H1 (cell line): ENCODE measurements around the gene OSBP2. TPM values are rescaled to one million over a fixed set of nuclear protein-coding genes. Genes with fewer than 3 reads are reported as not detected.

ENCODE experiments used
- CTCF ChIA-PET: fragments of 300-600 bp; sonication (Branson Sonifier 250); formaldehyde crosslinking; loops from one replicate; lab custom pipeline; 2021; ENCODE audit not compliant: partially characterized antibody; lab: Charles Lee
- POLR2A ChIA-PET: fragments of 300-600 bp; sonication (Branson Sonifier 250); formaldehyde crosslinking; loops from one replicate; lab custom pipeline; 2021; ENCODE audit warnings: inconsistent platforms; ENCODE audit not compliant: partially characterized antibody; lab: Charles Lee
- DNase-seq, 2 experiments: peaks; one replicate each; pipeline versions ENCODE4 v3.0.0 to v3.0.0-alpha.2; 2010 to 2022; ENCODE audit warnings: low spot score in 2 of 2, low read depth in 1 of 2, mixed read lengths in 1 of 2
- FAIRE-seq: peaks from 2 replicates; lab custom pipeline; 2011; peaks lifted over from hg19 to GRCh38; lab: Jason Lieb, UNC
- H2AFZ ChIP-seq: 2 replicates; pipeline ENCODE4 v1.8.1; 2012; ENCODE audit warnings: low read length, inconsistent platforms
- H2AK5ac ChIP-seq: 2 replicates; pipeline ENCODE4 v1.6.1; 2013; ENCODE audit warnings: low read depth, low read length
- H2BK120ac ChIP-seq: replicated peaks from 2 replicates; pipeline ENCODE3; 2013; ENCODE audit warnings: low read depth, low read length, inconsistent platforms
- H2BK12ac ChIP-seq: 2 replicates; pipeline ENCODE4 v1.6.1; 2013; ENCODE audit warnings: low read depth, low read length
- H2BK15ac ChIP-seq: 2 replicates; pipeline ENCODE4 v1.6.1; 2013; ENCODE audit warnings: low read length
- H2BK20ac ChIP-seq: 2 replicates; pipeline ENCODE4 v1.6.1; 2013; ENCODE audit warnings: low read length
- H2BK5ac ChIP-seq: 2 replicates; pipeline ENCODE4 v1.6.1; 2013; ENCODE audit warnings: low read depth, low read length
- H3K14ac ChIP-seq: 2 replicates; pipeline ENCODE4 v1.6.1; 2013; ENCODE audit warnings: inconsistent platforms; ENCODE audit not compliant: insufficient read length
- H3K18ac ChIP-seq: 2 replicates; pipeline ENCODE4 v1.6.1; 2013; ENCODE audit warnings: low read length; ENCODE audit errors: extremely low read depth
- H3K23ac ChIP-seq: 2 replicates; pipeline ENCODE4 v1.6.1; 2013; ENCODE audit warnings: inconsistent platforms; ENCODE audit not compliant: insufficient read length
- H3K23me2 ChIP-seq: 2 replicates; pipeline ENCODE4 v1.6.1; 2013; ENCODE audit warnings: low read depth, low read length
- H3K27ac ChIP-seq: 2 replicates; pipeline ENCODE4 v1.6.1; 2011; ENCODE audit warnings: low read depth, low read length, inconsistent platforms
- H3K27me3 ChIP-seq, 4 experiments: replicated peaks in 1 of 4; 1 replicate in 1 of 4; 2 replicates in 3 of 4; pipeline versions ENCODE4 v1.6.1 to v1.8.1; 2011 to 2013; ENCODE audit warnings: low read length in 3 of 4, mild to moderate bottlenecking in 3 of 4, inconsistent platforms in 2 of 4, mixed read lengths in 2 of 4, moderate library complexity in 1 of 4; ENCODE audit not compliant: control insufficient read depth in 3 of 4, insufficient read depth in 3 of 4; ENCODE audit errors: extremely low read depth in 1 of 4
- H3K36me3 ChIP-seq, 4 experiments: 2 replicates each; pipeline versions ENCODE4 v1.6.1 to v1.8.1; 2011 to 2013; ENCODE audit warnings: mild to moderate bottlenecking in 4 of 4, low read length in 3 of 4, moderate library complexity in 2 of 4, control low read depth in 1 of 4, inconsistent platforms in 1 of 4; ENCODE audit not compliant: insufficient read depth in 4 of 4, control insufficient read depth in 2 of 4
- H3K4ac ChIP-seq: replicated peaks from 2 replicates; pipeline ENCODE3; 2013; ENCODE audit warnings: low read length, low read depth, mixed read lengths, inconsistent platforms; ENCODE audit not compliant: insufficient read length
- H3K4me1 ChIP-seq, 4 experiments: replicated peaks in 1 of 4; 1 replicate in 1 of 4; 2 replicates in 3 of 4; pipeline versions ENCODE4 v1.6.1 to v1.8.1; 2011 to 2013; ENCODE audit warnings: low read length in 3 of 4, inconsistent platforms in 2 of 4, mixed read lengths in 1 of 4; ENCODE audit not compliant: insufficient read depth in 4 of 4, control insufficient read depth in 3 of 4
- H3K4me2 ChIP-seq, 2 experiments: 2 replicates each; pipeline versions ENCODE4 v1.6.1 to v1.8.1; 2011 to 2013; ENCODE audit warnings: low read depth in 2 of 2, low read length in 2 of 2, control low read depth in 1 of 2, inconsistent platforms in 1 of 2, mild to moderate bottlenecking in 1 of 2; ENCODE audit not compliant: insufficient read depth in 1 of 2
- H3K4me3 ChIP-seq, 4 experiments: fragments of 200-600, 300-600 bp in 1 of 4; sonication (generic), shearing (Covaris generic), sonication (Bioruptor Twin) in 1 of 4; 2 replicates each; pipeline versions ENCODE4 v1.5.1 to v1.8.1; 2011 to 2016; ENCODE audit warnings: low read length in 4 of 4, low read depth in 3 of 4, control low read depth in 2 of 4, inconsistent platforms in 2 of 4, mild to moderate bottlenecking in 2 of 4, mixed read lengths in 1 of 4, moderate library complexity in 1 of 4; ENCODE audit not compliant: insufficient read depth in 2 of 4; ENCODE audit errors: extremely low read depth in 1 of 4
- H3K56ac ChIP-seq: replicated peaks from 2 replicates; pipeline ENCODE3; 2013; ENCODE audit warnings: low read depth, mild to moderate bottlenecking, mixed read lengths, low read length, inconsistent platforms; ENCODE audit not compliant: insufficient read length
- H3K79me1 ChIP-seq: 2 replicates; pipeline ENCODE4 v1.6.1; 2013; ENCODE audit warnings: low read depth, low read length, control low read depth
- H3K79me2 ChIP-seq, 2 experiments: 2 replicates each; pipeline versions ENCODE4 v1.6.1 to v1.8.1; 2012 to 2013; ENCODE audit warnings: low read length in 2 of 2, mild to moderate bottlenecking in 2 of 2, inconsistent platforms in 1 of 2; ENCODE audit not compliant: insufficient read depth in 2 of 2, control insufficient read depth in 1 of 2
- H3K9ac ChIP-seq, 4 experiments: replicated peaks in 1 of 4; 1 replicate in 1 of 4; 2 replicates in 3 of 4; pipeline versions ENCODE4 v1.6.1 to v1.8.1; 2011 to 2013; ENCODE audit warnings: low read depth in 3 of 4, low read length in 3 of 4, control low read depth in 2 of 4, mild to moderate bottlenecking in 2 of 4, moderate library complexity in 2 of 4, inconsistent platforms in 1 of 4; ENCODE audit errors: extremely low read depth in 1 of 4
- H3K9me3 ChIP-seq, 2 experiments: 2 replicates each; pipeline versions ENCODE4 v1.6.1 to v1.8.1; 2012 to 2013; ENCODE audit warnings: mild to moderate bottlenecking in 2 of 2, moderate library complexity in 2 of 2, control low read depth in 1 of 2, inconsistent platforms in 1 of 2, low read depth in 1 of 2, low read length in 1 of 2, mixed read lengths in 1 of 2; ENCODE audit not compliant: insufficient read depth in 2 of 2
- H4K20me1 ChIP-seq, 2 experiments: replicated peaks in 1 of 2; 2 replicates each; pipeline versions ENCODE3 to v1.8.1; 2011 to 2013; ENCODE audit warnings: inconsistent platforms in 2 of 2, low read length in 2 of 2, mild to moderate bottlenecking in 1 of 2; ENCODE audit not compliant: insufficient read depth in 2 of 2, control insufficient read depth in 1 of 2
- H4K5ac ChIP-seq: 2 replicates; pipeline ENCODE4 v1.6.1; 2013; ENCODE audit warnings: low read length, low read depth, mixed read lengths, inconsistent platforms; ENCODE audit not compliant: insufficient read length
- H4K8ac ChIP-seq: 2 replicates; pipeline ENCODE4 v1.8.0; 2013; ENCODE audit warnings: mild to moderate bottlenecking, moderate library complexity, low read length, inconsistent platforms; ENCODE audit not compliant: insufficient read depth; ENCODE audit errors: extremely low read depth
- H4K91ac ChIP-seq: replicated peaks from 2 replicates; pipeline ENCODE3; 2013; ENCODE audit warnings: low read length, mixed read lengths, inconsistent platforms; ENCODE audit not compliant: insufficient read length
- BCL11A ChIP-seq, 2 experiments: IDR thresholded peaks; one replicate each; pipeline ENCODE4 v1.6.1; 2011; ENCODE audit warnings: low read depth in 2 of 2, low read length in 2 of 2, mild to moderate bottlenecking in 2 of 2
- BRCA1 ChIP-seq: IDR thresholded peaks from 2 replicates; pipeline ENCODE4 v1.6.1; 2012; ENCODE audit warnings: low read depth, low read length, improper control_type of control experiment
- CREB1 ChIP-seq: IDR thresholded peaks from 2 replicates; pipeline ENCODE4 v1.6.1; 2012; ENCODE audit warnings: inconsistent platforms
- CTBP2 ChIP-seq: IDR thresholded peaks from 2 replicates; pipeline ENCODE4 v1.7.0; 2011; ENCODE audit warnings: borderline replicate concordance, mild to moderate bottlenecking, moderate library complexity, mixed read lengths, low read length; ENCODE audit not compliant: insufficient read depth, insufficient read length
- FOSL1 ChIP-seq: IDR thresholded peaks from 2 replicates; pipeline ENCODE4 v1.6.1; 2011; ENCODE audit warnings: mild to moderate bottlenecking, low read depth, low read length, moderate library complexity; ENCODE audit not compliant: insufficient read depth
- GTF2F1 ChIP-seq: IDR thresholded peaks from 2 replicates; pipeline ENCODE4 v1.6.1; 2012; ENCODE audit warnings: low read depth, low read length, improper control_type of control experiment, borderline replicate concordance
- POU5F1 ChIP-seq: IDR thresholded peaks from 2 replicates; pipeline ENCODE4 v1.6.1; 2011; ENCODE audit warnings: low read depth, mild to moderate bottlenecking, low read length, moderate library complexity
- RBBP5 ChIP-seq: IDR thresholded peaks from 2 replicates; pipeline ENCODE4 v1.7.1; 2012; ENCODE audit warnings: low read depth, mild to moderate bottlenecking, inconsistent platforms, low read length, moderate library complexity, borderline replicate concordance
- YY1 ChIP-seq: IDR thresholded peaks from 2 replicates; pipeline ENCODE4 v1.6.1; 2011; ENCODE audit warnings: low read depth, mild to moderate bottlenecking, low read length
- WGBS, 2 experiments: shearing (Covaris generic) in 1 of 2; methylation state at CpG; one replicate each; pipeline versions ENCODE4 v1.1.6 to v1.1.7; 2013 to 2015; ENCODE audit warnings: low lambda C conversion rate in 2 of 2, mixed read lengths in 2 of 2, inconsistent platforms in 1 of 2, low coverage in 1 of 2, missing lambda C conversion rate in 1 of 2; ENCODE audit not compliant: insufficient replicate concordance in 2 of 2, insufficient coverage in 1 of 2, insufficient read length in 1 of 2; ENCODE audit errors: extremely low coverage in 1 of 2, missing lambda C conversion rate in 1 of 2; 5-methylcytosine and 5-hydroxymethylcytosine counted together
- polyA plus RNA-seq, 7 experiments: library from polyadenylated mRNA; depleted of rRNA in 3 of 7; stranded (reverse) in 5 of 7; unstranded in 2 of 7; fragments of >200 nt in 5 of 7; fragments of 200-250 nt in 2 of 7; gene quantifications; 1 replicate in 5 of 7; 2 replicates in 1 of 7; 4 replicates in 1 of 7; pipeline versions ENCODE4 v1.2.1 to v1.2.3, GENCODE V29; 2011 to 2013; ENCODE audit warnings: missing spikeins in 2 of 7, mixed read lengths in 2 of 7
- total RNA-seq: library from RNA; stranded (reverse); fragmentation: NEBNext Ultra II Directional; extraction: Animal tissue kit (Norgen Biotek cat#: 25700); gene quantifications from 2 replicates; pipeline ENCODE4 v1.2.1, GENCODE V29; 2021

OSBP2 gene
- total and polyA plus RNA-seq, 2 of the 8 experiments (the other 6 are each of a cell fraction or from before 2014, with no cell fraction given), result 3.4 to 3.7 TPM

GRCh38 chr22:30872285-30873041 lies 177.8 kb downstream of the OSBP2 start:
- Histone ChIP-seq H2BK20ac (no peak overlapping the region), H4K20me1 (peaks cover 0 to 1% of the 10 kb centered on the region in 2 experiments), H3K14ac (no peak overlapping the region), H2BK15ac (no peak overlapping the region), H3K27me3 (no peaks in the 10 kb centered on the region), H3K4ac (no peak overlapping the region), H3K4me3 (no peak overlapping the region), H3K23ac (no peak overlapping the region), H3K4me2 (no peak overlapping the region), H3K4me1 (peaks cover 0 to 2% (median 0%) of the 10 kb centered on the region in 4 experiments; a peak in 1 of 7 replicates), H4K91ac (no peak overlapping the region), H2AFZ (no peak overlapping the region), H2BK12ac (no peak overlapping the region), H3K36me3 (no peaks in the 10 kb centered on the region), H3K23me2 (no peaks in the 10 kb centered on the region), H3K9ac (no peak overlapping the region), H3K9me3 (no peaks in the 10 kb centered on the region), H2BK5ac (0 out of 2 replicates have a peak overlapping the region, but pooled peaks have one; percentile 16), H4K8ac (peak overlapping the region; percentile 75; the same call in 1 of the 2 replicates), H3K56ac (no peak overlapping the region), H2BK120ac (no peak overlapping the region), H3K27ac (no peak overlapping the region), H3K18ac (no peak overlapping the region), H2AK5ac (no peak overlapping the region; the same call in 1 of the 2 replicates), H4K5ac (no peak overlapping the region), H3K79me1 (no peaks in the 10 kb centered on the region), H3K79me2 (no peaks in the 10 kb centered on the region)
- no peak for DNase-seq
- ChIA-PET CTCF (interaction anchor here (1.1 to 10.8 kb wide), 3 partner anchors 10 to 47 kb away, joined by 3 to 73 read pairs (median 4); no protein-coding TSS in a partner anchor), POLR2A (no interaction called here)
- no peak for FAIRE-seq
- no peak for TF ChIP-seq CTBP2
- TF ChIP-seq YY1, result no peak
- TF ChIP-seq FOSL1, result no peak
- TF ChIP-seq GTF2F1, result no peak
- no peak for TF ChIP-seq RBBP5
- no peak for TF ChIP-seq BCL11A (IDR thresholded peaks at IDR 0.05; ENCODE audit: low read depth in 2 of 2, low read length in 2 of 2)
- TF ChIP-seq BRCA1, result no peak
- TF ChIP-seq POU5F1, result no peak
- TF ChIP-seq CREB1, result no peak
- 87% methylated on average over 16 of the region's 16 CpGs; no CpG with 5 or more reads in 1 of the 2 experiments for WGBS, 2 experiments
